Esophagus squamous epithelium (tissue), 4 donors: ENCODE measurements around the gene GP1BB.

Experiments used
- POLR2A ChIP-seq, 4 donors: fragments of 450-650 bp; IDR thresholded peaks; one replicate each; pipeline ENCODE4 v1.6.1; 2017; ENCODE audit warnings: antibody characterized with exemption in 4 of 4, mild to moderate bottlenecking in 4 of 4, moderate library complexity in 3 of 4
- TF ChIP-seq, protein P1 (sequence below), 6 experiments: fragments of 450-650 bp in 4 of 6; fragments of 200-600 bp in 2 of 6; sonication (generic) in 2 of 6; IDR thresholded peaks; one replicate each; pipeline ENCODE4 v1.5.1; 2016 to 2019; ENCODE audit warnings: antibody characterized with exemption in 6 of 6, mild to moderate bottlenecking in 4 of 6, moderate library complexity in 4 of 6

DNA sequence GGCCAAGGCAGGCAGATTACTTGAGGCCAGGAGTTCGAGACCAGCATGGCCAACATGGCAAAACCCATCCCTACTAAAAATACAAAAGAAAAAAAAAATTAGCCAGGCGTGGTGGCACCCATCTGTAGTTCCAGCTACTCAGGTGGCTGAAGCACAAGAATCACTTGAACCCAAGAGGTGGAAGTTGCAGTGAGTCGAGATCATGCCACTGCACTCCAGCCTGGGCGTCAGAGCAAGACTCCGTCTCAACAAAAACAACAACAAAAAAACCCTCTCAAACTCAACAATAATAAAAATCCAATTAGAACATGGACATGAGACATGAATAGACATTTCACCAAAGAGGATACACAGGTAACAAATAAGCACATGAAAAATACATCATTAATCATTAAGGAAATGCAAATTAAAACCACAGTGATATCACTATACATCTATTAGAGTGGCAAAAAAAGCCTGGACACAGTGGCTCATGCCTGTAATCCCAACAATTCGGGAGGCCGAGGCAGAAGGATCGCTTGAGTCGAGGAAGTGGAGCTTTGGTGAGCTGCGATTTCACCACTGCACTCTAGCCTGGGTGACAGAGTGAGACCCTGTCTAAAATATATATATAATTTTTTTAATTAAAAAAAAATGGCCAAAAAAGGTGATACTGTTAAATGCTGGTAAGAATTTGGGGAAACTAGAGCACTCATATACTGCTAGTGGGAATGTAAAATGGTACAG is 21.8 kb upstream of the GP1BB start:
- TF ChIP-seq, protein P1, sequence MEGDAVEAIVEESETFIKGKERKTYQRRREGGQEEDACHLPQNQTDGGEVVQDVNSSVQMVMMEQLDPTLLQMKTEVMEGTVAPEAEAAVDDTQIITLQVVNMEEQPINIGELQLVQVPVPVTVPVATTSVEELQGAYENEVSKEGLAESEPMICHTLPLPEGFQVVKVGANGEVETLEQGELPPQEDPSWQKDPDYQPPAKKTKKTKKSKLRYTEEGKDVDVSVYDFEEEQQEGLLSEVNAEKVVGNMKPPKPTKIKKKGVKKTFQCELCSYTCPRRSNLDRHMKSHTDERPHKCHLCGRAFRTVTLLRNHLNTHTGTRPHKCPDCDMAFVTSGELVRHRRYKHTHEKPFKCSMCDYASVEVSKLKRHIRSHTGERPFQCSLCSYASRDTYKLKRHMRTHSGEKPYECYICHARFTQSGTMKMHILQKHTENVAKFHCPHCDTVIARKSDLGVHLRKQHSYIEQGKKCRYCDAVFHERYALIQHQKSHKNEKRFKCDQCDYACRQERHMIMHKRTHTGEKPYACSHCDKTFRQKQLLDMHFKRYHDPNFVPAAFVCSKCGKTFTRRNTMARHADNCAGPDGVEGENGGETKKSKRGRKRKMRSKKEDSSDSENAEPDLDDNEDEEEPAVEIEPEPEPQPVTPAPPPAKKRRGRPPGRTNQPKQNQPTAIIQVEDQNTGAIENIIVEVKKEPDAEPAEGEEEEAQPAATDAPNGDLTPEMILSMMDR (IDR thresholded peaks at IDR 0.05) = no peak
- no peak for TF ChIP-seq POLR2A (IDR thresholded peaks at IDR 0.05)
